H1 (cell line): ENCODE results near the gene KCNQ1. TPM values are rescaled to one million over a fixed set of nuclear protein-coding genes. Genes with fewer than 3 reads are reported as not detected.

Source experiments
- CTCF ChIA-PET: fragments of 300-600 bp; sonication (Branson Sonifier 250); formaldehyde crosslinking; loops from one replicate; lab custom pipeline; 2021; ENCODE audit not compliant: partially characterized antibody; lab: Charles Lee
- POLR2A ChIA-PET: fragments of 300-600 bp; sonication (Branson Sonifier 250); formaldehyde crosslinking; loops from one replicate; lab custom pipeline; 2021; ENCODE audit warnings: inconsistent platforms; ENCODE audit not compliant: partially characterized antibody; lab: Charles Lee
- DNase-seq, 2 experiments: peaks; one replicate each; pipeline versions ENCODE4 v3.0.0 to v3.0.0-alpha.2; 2010 to 2022; ENCODE audit warnings: low spot score in 2 of 2, low read depth in 1 of 2, mixed read lengths in 1 of 2
- FAIRE-seq: peaks from 2 replicates; lab custom pipeline; 2011; peaks lifted over from hg19 to GRCh38; lab: Jason Lieb, UNC
- H2AFZ ChIP-seq: 2 replicates; pipeline ENCODE4 v1.8.1; 2012; ENCODE audit warnings: low read length, inconsistent platforms
- H2AK5ac ChIP-seq: 2 replicates; pipeline ENCODE4 v1.6.1; 2013; ENCODE audit warnings: low read depth, low read length
- H2BK120ac ChIP-seq: replicated peaks from 2 replicates; pipeline ENCODE3; 2013; ENCODE audit warnings: low read depth, low read length, inconsistent platforms
- H2BK12ac ChIP-seq: 2 replicates; pipeline ENCODE4 v1.6.1; 2013; ENCODE audit warnings: low read depth, low read length
- H2BK15ac ChIP-seq: 2 replicates; pipeline ENCODE4 v1.6.1; 2013; ENCODE audit warnings: low read length
- H2BK20ac ChIP-seq: 2 replicates; pipeline ENCODE4 v1.6.1; 2013; ENCODE audit warnings: low read length
- H2BK5ac ChIP-seq: 2 replicates; pipeline ENCODE4 v1.6.1; 2013; ENCODE audit warnings: low read depth, low read length
- H3K14ac ChIP-seq: 2 replicates; pipeline ENCODE4 v1.6.1; 2013; ENCODE audit warnings: inconsistent platforms; ENCODE audit not compliant: insufficient read length
- H3K18ac ChIP-seq: 2 replicates; pipeline ENCODE4 v1.6.1; 2013; ENCODE audit warnings: low read length; ENCODE audit errors: extremely low read depth
- H3K23ac ChIP-seq: 2 replicates; pipeline ENCODE4 v1.6.1; 2013; ENCODE audit warnings: inconsistent platforms; ENCODE audit not compliant: insufficient read length
- H3K23me2 ChIP-seq: 2 replicates; pipeline ENCODE4 v1.6.1; 2013; ENCODE audit warnings: low read depth, low read length
- H3K27ac ChIP-seq: 2 replicates; pipeline ENCODE4 v1.6.1; 2011; ENCODE audit warnings: low read depth, low read length, inconsistent platforms
- H3K27me3 ChIP-seq, 4 experiments: replicated peaks in 1 of 4; 1 replicate in 1 of 4; 2 replicates in 3 of 4; pipeline versions ENCODE4 v1.6.1 to v1.8.1; 2011 to 2013; ENCODE audit warnings: low read length in 3 of 4, mild to moderate bottlenecking in 3 of 4, inconsistent platforms in 2 of 4, mixed read lengths in 2 of 4, moderate library complexity in 1 of 4; ENCODE audit not compliant: control insufficient read depth in 3 of 4, insufficient read depth in 3 of 4; ENCODE audit errors: extremely low read depth in 1 of 4
- H3K36me3 ChIP-seq, 4 experiments: 2 replicates each; pipeline versions ENCODE4 v1.6.1 to v1.8.1; 2011 to 2013; ENCODE audit warnings: mild to moderate bottlenecking in 4 of 4, low read length in 3 of 4, moderate library complexity in 2 of 4, control low read depth in 1 of 4, inconsistent platforms in 1 of 4; ENCODE audit not compliant: insufficient read depth in 4 of 4, control insufficient read depth in 2 of 4
- H3K4ac ChIP-seq: replicated peaks from 2 replicates; pipeline ENCODE3; 2013; ENCODE audit warnings: low read length, low read depth, mixed read lengths, inconsistent platforms; ENCODE audit not compliant: insufficient read length
- H3K4me1 ChIP-seq, 4 experiments: replicated peaks in 1 of 4; 1 replicate in 1 of 4; 2 replicates in 3 of 4; pipeline versions ENCODE4 v1.6.1 to v1.8.1; 2011 to 2013; ENCODE audit warnings: low read length in 3 of 4, inconsistent platforms in 2 of 4, mixed read lengths in 1 of 4; ENCODE audit not compliant: insufficient read depth in 4 of 4, control insufficient read depth in 3 of 4
- H3K4me2 ChIP-seq, 2 experiments: 2 replicates each; pipeline versions ENCODE4 v1.6.1 to v1.8.1; 2011 to 2013; ENCODE audit warnings: low read depth in 2 of 2, low read length in 2 of 2, control low read depth in 1 of 2, inconsistent platforms in 1 of 2, mild to moderate bottlenecking in 1 of 2; ENCODE audit not compliant: insufficient read depth in 1 of 2
- H3K4me3 ChIP-seq, 4 experiments: fragments of 200-600, 300-600 bp in 1 of 4; sonication (generic), shearing (Covaris generic), sonication (Bioruptor Twin) in 1 of 4; 2 replicates each; pipeline versions ENCODE4 v1.5.1 to v1.8.1; 2011 to 2016; ENCODE audit warnings: low read length in 4 of 4, low read depth in 3 of 4, control low read depth in 2 of 4, inconsistent platforms in 2 of 4, mild to moderate bottlenecking in 2 of 4, mixed read lengths in 1 of 4, moderate library complexity in 1 of 4; ENCODE audit not compliant: insufficient read depth in 2 of 4; ENCODE audit errors: extremely low read depth in 1 of 4
- H3K56ac ChIP-seq: replicated peaks from 2 replicates; pipeline ENCODE3; 2013; ENCODE audit warnings: low read depth, mild to moderate bottlenecking, mixed read lengths, low read length, inconsistent platforms; ENCODE audit not compliant: insufficient read length
- H3K79me1 ChIP-seq: 2 replicates; pipeline ENCODE4 v1.6.1; 2013; ENCODE audit warnings: low read depth, low read length, control low read depth
- H3K79me2 ChIP-seq, 2 experiments: 2 replicates each; pipeline versions ENCODE4 v1.6.1 to v1.8.1; 2012 to 2013; ENCODE audit warnings: low read length in 2 of 2, mild to moderate bottlenecking in 2 of 2, inconsistent platforms in 1 of 2; ENCODE audit not compliant: insufficient read depth in 2 of 2, control insufficient read depth in 1 of 2
- H3K9ac ChIP-seq, 4 experiments: replicated peaks in 1 of 4; 1 replicate in 1 of 4; 2 replicates in 3 of 4; pipeline versions ENCODE4 v1.6.1 to v1.8.1; 2011 to 2013; ENCODE audit warnings: low read depth in 3 of 4, low read length in 3 of 4, control low read depth in 2 of 4, mild to moderate bottlenecking in 2 of 4, moderate library complexity in 2 of 4, inconsistent platforms in 1 of 4; ENCODE audit errors: extremely low read depth in 1 of 4
- H3K9me3 ChIP-seq, 2 experiments: 2 replicates each; pipeline versions ENCODE4 v1.6.1 to v1.8.1; 2012 to 2013; ENCODE audit warnings: mild to moderate bottlenecking in 2 of 2, moderate library complexity in 2 of 2, control low read depth in 1 of 2, inconsistent platforms in 1 of 2, low read depth in 1 of 2, low read length in 1 of 2, mixed read lengths in 1 of 2; ENCODE audit not compliant: insufficient read depth in 2 of 2
- H4K20me1 ChIP-seq, 2 experiments: replicated peaks in 1 of 2; 2 replicates each; pipeline versions ENCODE3 to v1.8.1; 2011 to 2013; ENCODE audit warnings: inconsistent platforms in 2 of 2, low read length in 2 of 2, mild to moderate bottlenecking in 1 of 2; ENCODE audit not compliant: insufficient read depth in 2 of 2, control insufficient read depth in 1 of 2
- H4K5ac ChIP-seq: 2 replicates; pipeline ENCODE4 v1.6.1; 2013; ENCODE audit warnings: low read length, low read depth, mixed read lengths, inconsistent platforms; ENCODE audit not compliant: insufficient read length
- H4K8ac ChIP-seq: 2 replicates; pipeline ENCODE4 v1.8.0; 2013; ENCODE audit warnings: mild to moderate bottlenecking, moderate library complexity, low read length, inconsistent platforms; ENCODE audit not compliant: insufficient read depth; ENCODE audit errors: extremely low read depth
- H4K91ac ChIP-seq: replicated peaks from 2 replicates; pipeline ENCODE3; 2013; ENCODE audit warnings: low read length, mixed read lengths, inconsistent platforms; ENCODE audit not compliant: insufficient read length
- BACH1 ChIP-seq: IDR thresholded peaks from 2 replicates; pipeline ENCODE4 v1.6.1; 2012; ENCODE audit warnings: low read length, improper control_type of control experiment
- CHD2 ChIP-seq: IDR thresholded peaks from 2 replicates; pipeline ENCODE4 v1.6.1; 2012; ENCODE audit warnings: low read length, improper control_type of control experiment
- CTBP2 ChIP-seq: IDR thresholded peaks from 2 replicates; pipeline ENCODE4 v1.7.0; 2011; ENCODE audit warnings: borderline replicate concordance, mild to moderate bottlenecking, moderate library complexity, mixed read lengths, low read length; ENCODE audit not compliant: insufficient read depth, insufficient read length
- PHF8 ChIP-seq: fragments of 200-600 bp; sonication (generic); conservative IDR thresholded peaks from 2 replicates; pipeline ENCODE4 v1.7.1; 2012; ENCODE audit warnings: low read depth, mild to moderate bottlenecking, inconsistent platforms, low read length, moderate library complexity
- SIN3A ChIP-seq, 2 experiments: IDR thresholded peaks in 1 of 2; conservative IDR thresholded peaks in 1 of 2; 2 replicates each; pipeline ENCODE4 v1.6.1; 2011 to 2012; ENCODE audit warnings: low read length in 2 of 2, improper control_type of control experiment in 1 of 2, low read depth in 1 of 2, mild to moderate bottlenecking in 1 of 2
- WGBS, 2 experiments: shearing (Covaris generic) in 1 of 2; methylation state at CpG; one replicate each; pipeline versions ENCODE4 v1.1.6 to v1.1.7; 2013 to 2015; ENCODE audit warnings: low lambda C conversion rate in 2 of 2, mixed read lengths in 2 of 2, inconsistent platforms in 1 of 2, low coverage in 1 of 2, missing lambda C conversion rate in 1 of 2; ENCODE audit not compliant: insufficient replicate concordance in 2 of 2, insufficient coverage in 1 of 2, insufficient read length in 1 of 2; ENCODE audit errors: extremely low coverage in 1 of 2, missing lambda C conversion rate in 1 of 2; 5-methylcytosine and 5-hydroxymethylcytosine counted together
- polyA plus RNA-seq, 7 experiments: library from polyadenylated mRNA; depleted of rRNA in 3 of 7; stranded (reverse) in 5 of 7; unstranded in 2 of 7; fragments of >200 nt in 5 of 7; fragments of 200-250 nt in 2 of 7; gene quantifications; 1 replicate in 5 of 7; 2 replicates in 1 of 7; 4 replicates in 1 of 7; pipeline versions ENCODE4 v1.2.1 to v1.2.3, GENCODE V29; 2011 to 2013; ENCODE audit warnings: missing spikeins in 2 of 7, mixed read lengths in 2 of 7
- total RNA-seq: library from RNA; stranded (reverse); fragmentation: NEBNext Ultra II Directional; extraction: Animal tissue kit (Norgen Biotek cat#: 25700); gene quantifications from 2 replicates; pipeline ENCODE4 v1.2.1, GENCODE V29; 2021
- TF ChIP-seq, protein P1 (sequence below): IDR thresholded peaks from 2 replicates; pipeline ENCODE4 v1.6.1; 2011; ENCODE audit warnings: low read depth, mild to moderate bottlenecking, low read length; ENCODE audit not compliant: insufficient read depth

The KCNQ1 gene
- total and polyA plus RNA-seq, 2 of the 8 experiments (the other 6 are each of a cell fraction or from before 2014, with no cell fraction given) = 1.9 to 2.0 TPM

DNA sequence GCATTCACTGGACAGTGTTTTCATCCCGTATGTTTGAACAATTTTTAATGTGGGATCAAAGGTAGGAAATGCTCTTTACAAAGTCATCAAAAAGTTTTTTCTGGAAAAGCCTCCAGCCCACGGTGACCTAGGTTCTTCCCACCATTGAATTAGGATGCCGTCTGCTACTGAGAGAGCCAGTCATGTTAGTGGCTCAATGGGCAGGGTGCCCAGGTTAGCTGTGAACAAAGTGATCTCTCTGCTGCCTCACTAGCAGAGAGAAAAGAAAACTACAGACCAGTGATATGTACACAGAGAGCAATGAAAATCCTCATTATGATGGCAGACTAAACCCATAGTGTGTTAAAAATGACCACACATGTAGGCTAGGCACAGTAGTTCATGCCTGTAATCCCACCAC lies 32.4 kb downstream of the KCNQ1 start:
- CTCF ChIA-PET = no interaction called here
- FAIRE-seq (no peak), DNase-seq (no peak)
- H2BK5ac ChIP-seq = no peak overlapping the region
- no peak overlapping the region for H3K14ac ChIP-seq
- no peak overlapping the region for H2AFZ ChIP-seq
- H3K4ac ChIP-seq = no peak overlapping the region
- no peak overlapping the region for H3K18ac ChIP-seq
- H3K79me2 ChIP-seq = no peaks in the 10 kb centered on the region
- peaks cover 1 to 24% (median 9%) of the 10 kb centered on the region in 4 experiments for H3K27me3 ChIP-seq
- no peaks in the 10 kb centered on the region for H3K79me1 ChIP-seq
- H3K9ac ChIP-seq = no peak overlapping the region
- H2AK5ac ChIP-seq = no peak overlapping the region
- TF ChIP-seq PHF8 (no peak), CHD2 (no peak), SIN3A (conservative IDR thresholded peaks at IDR 0.05 in 1 of 2, IDR thresholded peaks at IDR 0.05 in 1 of 2; ENCODE audit: low read depth in 1 of 2, low read length in 2 of 2) (no peak), BACH1 (no peak), CTBP2 (no peak)
- TF ChIP-seq, protein P1, sequence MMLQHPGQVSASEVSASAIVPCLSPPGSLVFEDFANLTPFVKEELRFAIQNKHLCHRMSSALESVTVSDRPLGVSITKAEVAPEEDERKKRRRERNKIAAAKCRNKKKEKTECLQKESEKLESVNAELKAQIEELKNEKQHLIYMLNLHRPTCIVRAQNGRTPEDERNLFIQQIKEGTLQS = no peak
- TF ChIP-seq, all 59 proteins: peak for 0
- no peaks in the 10 kb centered on the region for H3K23me2 ChIP-seq
- H2BK120ac ChIP-seq = no peak overlapping the region
- no peak overlapping the region for H3K27ac ChIP-seq
- H4K20me1 ChIP-seq = peaks cover 0 to under 1% of the 10 kb centered on the region in 2 experiments
- WGBS, 2 experiments = 79% methylated on average over 3 of the region's 3 CpGs; no CpG with 5 or more reads in 1 of the 2 experiments
- peaks cover 9 to 16% of the 10 kb centered on the region in 2 experiments; a peak in 3 of 4 replicates for H3K9me3 ChIP-seq
- H3K4me1 ChIP-seq = no peaks in the 10 kb centered on the region
- H3K36me3 ChIP-seq = no peaks in the 10 kb centered on the region
- no peak overlapping the region for H4K5ac ChIP-seq
- H2BK20ac ChIP-seq = no peak overlapping the region
- H2BK15ac ChIP-seq = no peak overlapping the region
- no peak overlapping the region for H3K56ac ChIP-seq
- H4K91ac ChIP-seq = no peak overlapping the region
- no peak overlapping the region for H2BK12ac ChIP-seq
- H3K4me3 ChIP-seq = no peak overlapping the region
- no peak overlapping the region for H3K23ac ChIP-seq
- POLR2A ChIA-PET = no interaction called here
- no peak overlapping the region for H3K4me2 ChIP-seq
- no peak overlapping the region for H4K8ac ChIP-seq
